H1 (cell line): ENCODE data around the gene TAF3. TPM values are rescaled to one million over a fixed set of nuclear protein-coding genes. Genes with fewer than 3 reads are reported as not detected.
A peak's percentile ranks its signal among the peaks of the same experiment; 100 is the strongest.

Source experiments
- CTCF ChIA-PET: fragments of 300-600 bp; sonication (Branson Sonifier 250); formaldehyde crosslinking; loops from one replicate; lab custom pipeline; 2021; ENCODE audit not compliant: partially characterized antibody; lab: Charles Lee
- POLR2A ChIA-PET: fragments of 300-600 bp; sonication (Branson Sonifier 250); formaldehyde crosslinking; loops from one replicate; lab custom pipeline; 2021; ENCODE audit warnings: inconsistent platforms; ENCODE audit not compliant: partially characterized antibody; lab: Charles Lee
- DNase-seq, 2 experiments: peaks; one replicate each; pipeline versions ENCODE4 v3.0.0 to v3.0.0-alpha.2; 2010 to 2022; ENCODE audit warnings: low spot score in 2 of 2, low read depth in 1 of 2, mixed read lengths in 1 of 2
- FAIRE-seq: peaks from 2 replicates; lab custom pipeline; 2011; peaks lifted over from hg19 to GRCh38; lab: Jason Lieb, UNC
- H2AFZ ChIP-seq: 2 replicates; pipeline ENCODE4 v1.8.1; 2012; ENCODE audit warnings: low read length, inconsistent platforms
- H2AK5ac ChIP-seq: 2 replicates; pipeline ENCODE4 v1.6.1; 2013; ENCODE audit warnings: low read depth, low read length
- H2BK120ac ChIP-seq: replicated peaks from 2 replicates; pipeline ENCODE3; 2013; ENCODE audit warnings: low read depth, low read length, inconsistent platforms
- H2BK12ac ChIP-seq: 2 replicates; pipeline ENCODE4 v1.6.1; 2013; ENCODE audit warnings: low read depth, low read length
- H2BK15ac ChIP-seq: 2 replicates; pipeline ENCODE4 v1.6.1; 2013; ENCODE audit warnings: low read length
- H2BK20ac ChIP-seq: 2 replicates; pipeline ENCODE4 v1.6.1; 2013; ENCODE audit warnings: low read length
- H2BK5ac ChIP-seq: 2 replicates; pipeline ENCODE4 v1.6.1; 2013; ENCODE audit warnings: low read depth, low read length
- H3K14ac ChIP-seq: 2 replicates; pipeline ENCODE4 v1.6.1; 2013; ENCODE audit warnings: inconsistent platforms; ENCODE audit not compliant: insufficient read length
- H3K18ac ChIP-seq: 2 replicates; pipeline ENCODE4 v1.6.1; 2013; ENCODE audit warnings: low read length; ENCODE audit errors: extremely low read depth
- H3K23ac ChIP-seq: 2 replicates; pipeline ENCODE4 v1.6.1; 2013; ENCODE audit warnings: inconsistent platforms; ENCODE audit not compliant: insufficient read length
- H3K23me2 ChIP-seq: 2 replicates; pipeline ENCODE4 v1.6.1; 2013; ENCODE audit warnings: low read depth, low read length
- H3K27ac ChIP-seq: 2 replicates; pipeline ENCODE4 v1.6.1; 2011; ENCODE audit warnings: low read depth, low read length, inconsistent platforms
- H3K27me3 ChIP-seq, 4 experiments: replicated peaks in 1 of 4; 1 replicate in 1 of 4; 2 replicates in 3 of 4; pipeline versions ENCODE4 v1.6.1 to v1.8.1; 2011 to 2013; ENCODE audit warnings: low read length in 3 of 4, mild to moderate bottlenecking in 3 of 4, inconsistent platforms in 2 of 4, mixed read lengths in 2 of 4, moderate library complexity in 1 of 4; ENCODE audit not compliant: control insufficient read depth in 3 of 4, insufficient read depth in 3 of 4; ENCODE audit errors: extremely low read depth in 1 of 4
- H3K36me3 ChIP-seq, 4 experiments: 2 replicates each; pipeline versions ENCODE4 v1.6.1 to v1.8.1; 2011 to 2013; ENCODE audit warnings: mild to moderate bottlenecking in 4 of 4, low read length in 3 of 4, moderate library complexity in 2 of 4, control low read depth in 1 of 4, inconsistent platforms in 1 of 4; ENCODE audit not compliant: insufficient read depth in 4 of 4, control insufficient read depth in 2 of 4
- H3K4ac ChIP-seq: replicated peaks from 2 replicates; pipeline ENCODE3; 2013; ENCODE audit warnings: low read length, low read depth, mixed read lengths, inconsistent platforms; ENCODE audit not compliant: insufficient read length
- H3K4me1 ChIP-seq, 4 experiments: replicated peaks in 1 of 4; 1 replicate in 1 of 4; 2 replicates in 3 of 4; pipeline versions ENCODE4 v1.6.1 to v1.8.1; 2011 to 2013; ENCODE audit warnings: low read length in 3 of 4, inconsistent platforms in 2 of 4, mixed read lengths in 1 of 4; ENCODE audit not compliant: insufficient read depth in 4 of 4, control insufficient read depth in 3 of 4
- H3K4me2 ChIP-seq, 2 experiments: 2 replicates each; pipeline versions ENCODE4 v1.6.1 to v1.8.1; 2011 to 2013; ENCODE audit warnings: low read depth in 2 of 2, low read length in 2 of 2, control low read depth in 1 of 2, inconsistent platforms in 1 of 2, mild to moderate bottlenecking in 1 of 2; ENCODE audit not compliant: insufficient read depth in 1 of 2
- H3K4me3 ChIP-seq, 4 experiments: fragments of 200-600, 300-600 bp in 1 of 4; sonication (generic), shearing (Covaris generic), sonication (Bioruptor Twin) in 1 of 4; 2 replicates each; pipeline versions ENCODE4 v1.5.1 to v1.8.1; 2011 to 2016; ENCODE audit warnings: low read length in 4 of 4, low read depth in 3 of 4, control low read depth in 2 of 4, inconsistent platforms in 2 of 4, mild to moderate bottlenecking in 2 of 4, mixed read lengths in 1 of 4, moderate library complexity in 1 of 4; ENCODE audit not compliant: insufficient read depth in 2 of 4; ENCODE audit errors: extremely low read depth in 1 of 4
- H3K56ac ChIP-seq: replicated peaks from 2 replicates; pipeline ENCODE3; 2013; ENCODE audit warnings: low read depth, mild to moderate bottlenecking, mixed read lengths, low read length, inconsistent platforms; ENCODE audit not compliant: insufficient read length
- H3K79me1 ChIP-seq: 2 replicates; pipeline ENCODE4 v1.6.1; 2013; ENCODE audit warnings: low read depth, low read length, control low read depth
- H3K79me2 ChIP-seq, 2 experiments: 2 replicates each; pipeline versions ENCODE4 v1.6.1 to v1.8.1; 2012 to 2013; ENCODE audit warnings: low read length in 2 of 2, mild to moderate bottlenecking in 2 of 2, inconsistent platforms in 1 of 2; ENCODE audit not compliant: insufficient read depth in 2 of 2, control insufficient read depth in 1 of 2
- H3K9ac ChIP-seq, 4 experiments: replicated peaks in 1 of 4; 1 replicate in 1 of 4; 2 replicates in 3 of 4; pipeline versions ENCODE4 v1.6.1 to v1.8.1; 2011 to 2013; ENCODE audit warnings: low read depth in 3 of 4, low read length in 3 of 4, control low read depth in 2 of 4, mild to moderate bottlenecking in 2 of 4, moderate library complexity in 2 of 4, inconsistent platforms in 1 of 4; ENCODE audit errors: extremely low read depth in 1 of 4
- H3K9me3 ChIP-seq, 2 experiments: 2 replicates each; pipeline versions ENCODE4 v1.6.1 to v1.8.1; 2012 to 2013; ENCODE audit warnings: mild to moderate bottlenecking in 2 of 2, moderate library complexity in 2 of 2, control low read depth in 1 of 2, inconsistent platforms in 1 of 2, low read depth in 1 of 2, low read length in 1 of 2, mixed read lengths in 1 of 2; ENCODE audit not compliant: insufficient read depth in 2 of 2
- H4K20me1 ChIP-seq, 2 experiments: replicated peaks in 1 of 2; 2 replicates each; pipeline versions ENCODE3 to v1.8.1; 2011 to 2013; ENCODE audit warnings: inconsistent platforms in 2 of 2, low read length in 2 of 2, mild to moderate bottlenecking in 1 of 2; ENCODE audit not compliant: insufficient read depth in 2 of 2, control insufficient read depth in 1 of 2
- H4K5ac ChIP-seq: 2 replicates; pipeline ENCODE4 v1.6.1; 2013; ENCODE audit warnings: low read length, low read depth, mixed read lengths, inconsistent platforms; ENCODE audit not compliant: insufficient read length
- H4K8ac ChIP-seq: 2 replicates; pipeline ENCODE4 v1.8.0; 2013; ENCODE audit warnings: mild to moderate bottlenecking, moderate library complexity, low read length, inconsistent platforms; ENCODE audit not compliant: insufficient read depth; ENCODE audit errors: extremely low read depth
- H4K91ac ChIP-seq: replicated peaks from 2 replicates; pipeline ENCODE3; 2013; ENCODE audit warnings: low read length, mixed read lengths, inconsistent platforms; ENCODE audit not compliant: insufficient read length
- CBX8 ChIP-seq: fragments of 300-800, 300-1000 bp; sonication (generic); IDR thresholded peaks from 2 replicates; pipeline ENCODE4 v1.7.1; 2016; ENCODE audit warnings: low read depth, low read length, borderline replicate concordance
- CEBPB ChIP-seq: IDR thresholded peaks from 2 replicates; pipeline ENCODE4 v1.6.1; 2012; ENCODE audit warnings: low read depth, low read length
- EZH2 ChIP-seq: fragments of 200-600 bp; sonication (generic); IDR thresholded peaks from 2 replicates; pipeline ENCODE4 v1.7.1; 2012; ENCODE audit warnings: low read depth, mild to moderate bottlenecking, moderate library complexity, low read length, inconsistent platforms; ENCODE audit not compliant: severe bottlenecking
- GABPA ChIP-seq: IDR thresholded peaks from 2 replicates; pipeline ENCODE4 v1.6.1; 2011; ENCODE audit warnings: mild to moderate bottlenecking, low read length, moderate library complexity, borderline replicate concordance; ENCODE audit not compliant: insufficient read depth
- KDM4A ChIP-seq: IDR thresholded peaks from one replicate; pipeline ENCODE4 v1.7.1; 2012; ENCODE audit warnings: low read depth, mild to moderate bottlenecking, moderate library complexity, low read length, inconsistent platforms; ENCODE audit not compliant: severe bottlenecking
- PHF8 ChIP-seq: fragments of 200-600 bp; sonication (generic); conservative IDR thresholded peaks from 2 replicates; pipeline ENCODE4 v1.7.1; 2012; ENCODE audit warnings: low read depth, mild to moderate bottlenecking, inconsistent platforms, low read length, moderate library complexity
- RNF2 ChIP-seq: fragments of 200-900, 300-1000 bp; sonication (generic); IDR thresholded peaks from 2 replicates; pipeline ENCODE4 v1.7.1; 2016; ENCODE audit warnings: borderline replicate concordance, low read depth, mild to moderate bottlenecking, antibody characterized with exemption, low read length; ENCODE audit not compliant: poor library complexity, severe bottlenecking; ENCODE audit errors: missing control alignments
- SP2 ChIP-seq: IDR thresholded peaks from 2 replicates; pipeline ENCODE4 v1.6.1; 2012; ENCODE audit warnings: mild to moderate bottlenecking, low read length, inconsistent platforms
- SUZ12 ChIP-seq: fragments of 200-600 bp; sonication (generic); IDR thresholded peaks from 2 replicates; pipeline ENCODE4 v1.6.1; 2012; ENCODE audit warnings: mild to moderate bottlenecking, inconsistent platforms, low read length, moderate library complexity, mixed read lengths
- WGBS, 2 experiments: shearing (Covaris generic) in 1 of 2; methylation state at CpG; one replicate each; pipeline versions ENCODE4 v1.1.6 to v1.1.7; 2013 to 2015; ENCODE audit warnings: low lambda C conversion rate in 2 of 2, mixed read lengths in 2 of 2, inconsistent platforms in 1 of 2, low coverage in 1 of 2, missing lambda C conversion rate in 1 of 2; ENCODE audit not compliant: insufficient replicate concordance in 2 of 2, insufficient coverage in 1 of 2, insufficient read length in 1 of 2; ENCODE audit errors: extremely low coverage in 1 of 2, missing lambda C conversion rate in 1 of 2; 5-methylcytosine and 5-hydroxymethylcytosine counted together
- polyA plus RNA-seq, 7 experiments: library from polyadenylated mRNA; depleted of rRNA in 3 of 7; stranded (reverse) in 5 of 7; unstranded in 2 of 7; fragments of >200 nt in 5 of 7; fragments of 200-250 nt in 2 of 7; gene quantifications; 1 replicate in 5 of 7; 2 replicates in 1 of 7; 4 replicates in 1 of 7; pipeline versions ENCODE4 v1.2.1 to v1.2.3, GENCODE V29; 2011 to 2013; ENCODE audit warnings: missing spikeins in 2 of 7, mixed read lengths in 2 of 7
- total RNA-seq: library from RNA; stranded (reverse); fragmentation: NEBNext Ultra II Directional; extraction: Animal tissue kit (Norgen Biotek cat#: 25700); gene quantifications from 2 replicates; pipeline ENCODE4 v1.2.1, GENCODE V29; 2021

The TAF3 gene
- total and polyA plus RNA-seq, 2 of the 8 experiments (the other 6 are each of a cell fraction or from before 2014, with no cell fraction given): 1.5 to 11.2 TPM

DNA sequence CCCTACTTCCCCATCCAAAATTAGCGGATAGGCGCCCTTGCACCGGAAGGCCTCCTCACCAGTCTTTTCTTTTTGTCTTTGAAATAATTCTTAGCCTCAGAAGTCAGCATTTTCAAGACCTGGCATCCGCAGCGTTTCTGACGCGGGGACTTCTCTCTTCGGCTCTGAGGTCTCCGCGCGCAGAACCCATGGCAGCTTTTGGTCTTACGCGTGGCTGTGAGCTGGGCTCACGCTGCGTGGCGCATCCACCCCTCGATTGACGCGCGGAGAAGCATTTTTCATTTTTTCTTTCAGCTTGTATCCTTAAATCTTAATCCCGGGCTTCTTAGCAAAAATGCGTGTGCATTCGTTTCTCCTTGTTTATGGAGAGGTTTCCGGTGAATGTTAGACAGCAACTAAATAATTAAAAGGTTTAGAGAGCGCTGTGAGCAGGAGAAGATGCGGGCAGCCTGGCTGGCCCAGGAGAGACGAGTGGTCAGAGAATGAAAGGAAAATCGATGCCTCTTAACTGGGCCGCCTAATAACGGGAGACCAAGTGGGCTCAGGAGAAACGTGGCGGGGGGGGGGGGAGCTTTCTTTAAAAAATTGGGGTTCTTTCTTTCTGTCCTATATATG, 234.1 kb downstream of the TAF3 start:
- POLR2A ChIA-PET: no interaction called here
- Histone ChIP-seq H3K14ac (no peak overlapping the region), H2BK120ac (no peak overlapping the region), H3K9me3 (no peaks in the 10 kb centered on the region), H2BK15ac (no peak overlapping the region), H3K27me3 (peaks cover 69 to 98% (median 95%) of the 10 kb centered on the region in 4 experiments), H2AFZ (no peak overlapping the region), H3K4me2 (peak overlapping the region; percentile 79 to 84), H2BK20ac (no peak overlapping the region), H3K56ac (no peak overlapping the region), H3K9ac (no peak overlapping the region), H2AK5ac (no peak overlapping the region), H4K8ac (0 out of 2 replicates have a peak overlapping the region, but pooled peaks have one; percentile 74), H4K91ac (no peak overlapping the region), H3K23ac (no peak overlapping the region), H3K79me2 (no peaks in the 10 kb centered on the region), H2BK5ac (no peak overlapping the region), H3K23me2 (peaks cover 19% of the 10 kb centered on the region), H3K18ac (no peak overlapping the region), H4K20me1 (peaks cover 11 to 17% of the 10 kb centered on the region in 2 experiments), H3K79me1 (no peaks in the 10 kb centered on the region), H3K4me1 (peaks cover 5 to 47% (median 26%) of the 10 kb centered on the region in 4 experiments), H2BK12ac (0 out of 2 replicates have a peak overlapping the region, but pooled peaks have one; percentile 68), H3K4ac (no peak overlapping the region), H3K36me3 (no peaks in the 10 kb centered on the region; a peak in 1 of 8 replicates), H4K5ac (no peak overlapping the region), H3K27ac (no peak overlapping the region), H3K4me3 (peak overlapping the region; percentile 8 to 54 (median 14); a peak in 6 of 8 replicates)
- CTCF ChIA-PET: interaction anchor here (1.0 to 1.2 kb wide), 4 partner anchors 9 to 394 kb away, joined by 3 to 5 read pairs (median 4); no protein-coding TSS in a partner anchor
- DNase-seq: no peak
- WGBS, 2 experiments: 4% methylated on average over 30 of the region's 32 CpGs; no CpG with 5 or more reads in 1 of the 2 experiments
- no peak for FAIRE-seq
- no peak for TF ChIP-seq SP2
- no peak for TF ChIP-seq GABPA
- TF ChIP-seq SUZ12: peak; percentile 56
- peak; percentile 15 for TF ChIP-seq EZH2
- TF ChIP-seq RNF2: peak; percentile 99
- TF ChIP-seq PHF8: no peak
- TF ChIP-seq CBX8: peak; percentile 98
- TF ChIP-seq CEBPB: no peak
- peak; percentile 4 for TF ChIP-seq KDM4A
